Measurements from ENCODE around the gene METTL6. TPM values are rescaled to one million over a fixed set of nuclear protein-coding genes. Genes with fewer than 3 reads are reported as not detected.

METTL6 gene
- total RNA-seq, 2 donors from 2014 or later: 22.3 to 24.8 TPM

DNA sequence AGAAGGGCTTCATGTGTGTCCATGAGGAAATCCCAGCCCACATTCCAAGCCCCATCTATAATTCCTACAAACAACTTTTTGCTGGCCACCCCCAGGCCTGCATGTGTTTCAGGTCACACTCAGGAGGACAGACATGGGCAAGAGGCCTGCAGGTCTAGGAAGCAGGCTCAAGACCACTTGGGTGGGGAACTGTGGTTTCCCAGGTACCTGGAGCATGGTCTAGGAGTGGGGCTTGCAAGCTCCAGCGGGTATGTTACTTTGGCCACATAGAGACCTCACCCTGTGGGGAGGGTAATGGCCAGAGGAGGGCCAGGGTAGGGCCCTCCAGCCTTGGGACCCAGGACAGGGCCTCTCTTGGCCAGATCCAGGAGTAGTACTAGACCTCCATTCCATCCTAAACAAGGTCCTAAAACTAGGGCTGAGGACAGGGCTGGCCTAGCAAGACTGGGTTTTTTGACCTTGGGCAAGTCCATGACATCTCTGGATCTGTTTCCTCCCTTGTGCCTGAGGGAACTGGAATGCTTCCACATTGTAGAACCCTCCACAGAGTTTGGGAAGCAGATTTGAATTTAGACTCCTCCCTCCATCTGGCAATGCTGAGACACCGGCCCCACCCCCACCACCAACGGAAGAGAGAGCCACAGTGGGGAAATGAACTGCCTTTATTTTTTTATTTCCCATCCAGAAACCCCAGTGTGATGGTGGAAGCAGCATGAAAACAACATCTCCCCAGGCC, 22.3 kb upstream of the METTL6 start:
- Histone ChIP-seq H3K4me1 (ENCODE audit: control insufficient read depth, insufficient read depth, low read length) (no peaks in the 10 kb centered on the region), H3K27me3 (ENCODE audit: control insufficient read depth, insufficient read depth, low read length, poor library complexity, severe bottlenecking) (no peaks in the 10 kb centered on the region), H3K36me3 (ENCODE audit: control insufficient read depth, insufficient read depth, low read length) (no peaks in the 10 kb centered on the region), H3K9me3 (ENCODE audit: control insufficient read depth, low read length) (no peaks in the 10 kb centered on the region), H3K4me3 (ENCODE audit: low read length) (no peak overlapping the region), H3K27ac (ENCODE audit: low read depth, low read length) (no peak overlapping the region), H3K9ac (ENCODE audit: extremely low read depth, low read length, poor library complexity, severe bottlenecking) (no peak overlapping the region)
- H3K4me3 Mint-ChIP-seq: no peak overlapping the region
- no peaks in the 10 kb centered on the region for H3K27me3 Mint-ChIP-seq (ENCODE audit: insufficient read depth)
- no peaks in the 10 kb centered on the region for H3K4me1 Mint-ChIP-seq
- no peaks in the 10 kb centered on the region for H3K9me3 Mint-ChIP-seq
- WGBS, 2 experiments (ENCODE audit: insufficient coverage in 1 of 2, insufficient read length in 1 of 2): 84% methylated on average over 3 of the region's 3 CpGs; no CpG with 5 or more reads in 1 of the 2 experiments
- DNase-seq: no peak
- no peak overlapping the region for H3K27ac Mint-ChIP-seq
- H3K36me3 Mint-ChIP-seq (ENCODE audit: low read depth): peaks cover 9% of the 10 kb centered on the region
- TF ChIP-seq, protein P1, sequence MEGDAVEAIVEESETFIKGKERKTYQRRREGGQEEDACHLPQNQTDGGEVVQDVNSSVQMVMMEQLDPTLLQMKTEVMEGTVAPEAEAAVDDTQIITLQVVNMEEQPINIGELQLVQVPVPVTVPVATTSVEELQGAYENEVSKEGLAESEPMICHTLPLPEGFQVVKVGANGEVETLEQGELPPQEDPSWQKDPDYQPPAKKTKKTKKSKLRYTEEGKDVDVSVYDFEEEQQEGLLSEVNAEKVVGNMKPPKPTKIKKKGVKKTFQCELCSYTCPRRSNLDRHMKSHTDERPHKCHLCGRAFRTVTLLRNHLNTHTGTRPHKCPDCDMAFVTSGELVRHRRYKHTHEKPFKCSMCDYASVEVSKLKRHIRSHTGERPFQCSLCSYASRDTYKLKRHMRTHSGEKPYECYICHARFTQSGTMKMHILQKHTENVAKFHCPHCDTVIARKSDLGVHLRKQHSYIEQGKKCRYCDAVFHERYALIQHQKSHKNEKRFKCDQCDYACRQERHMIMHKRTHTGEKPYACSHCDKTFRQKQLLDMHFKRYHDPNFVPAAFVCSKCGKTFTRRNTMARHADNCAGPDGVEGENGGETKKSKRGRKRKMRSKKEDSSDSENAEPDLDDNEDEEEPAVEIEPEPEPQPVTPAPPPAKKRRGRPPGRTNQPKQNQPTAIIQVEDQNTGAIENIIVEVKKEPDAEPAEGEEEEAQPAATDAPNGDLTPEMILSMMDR (conservative IDR thresholded peaks at IDR 0.05): no peak

DNA sequence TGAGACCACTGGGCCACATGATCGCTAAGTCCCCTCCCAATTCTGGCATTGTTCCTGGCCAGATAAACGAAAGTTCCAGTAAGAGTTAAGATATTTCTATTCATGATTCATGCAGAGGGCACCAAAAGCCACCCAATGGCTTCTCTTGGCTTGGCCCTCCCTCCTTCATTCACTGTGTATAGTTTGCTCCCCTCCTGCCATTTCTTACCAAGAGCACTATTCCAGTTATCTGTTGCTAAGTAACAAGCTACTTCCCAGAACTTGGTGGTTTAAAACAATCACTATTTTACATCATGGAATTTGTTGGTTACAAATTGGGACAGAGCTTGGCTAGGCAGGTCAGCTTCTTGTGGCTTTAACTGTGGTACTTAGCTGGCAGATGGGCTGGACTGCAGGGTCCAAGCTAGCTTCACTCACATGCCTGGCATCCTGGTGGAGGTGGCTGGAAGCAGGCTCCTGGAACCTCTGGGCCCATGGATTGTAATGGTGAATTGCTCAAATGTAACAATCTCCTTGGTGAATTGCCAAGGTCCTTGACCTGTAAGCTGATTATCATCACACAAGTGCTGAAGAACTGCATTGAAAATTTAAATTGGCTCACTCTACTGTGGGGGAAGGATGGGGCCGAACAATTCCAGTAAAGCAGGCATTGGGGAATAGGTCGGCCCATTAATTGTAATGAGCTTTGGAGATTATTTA, 16.6 kb upstream of the METTL6 start:
- DNase-seq: no peak
- no peak overlapping the region for H3K4me3 ChIP-seq (ENCODE audit: low read length)
- no peaks in the 10 kb centered on the region for H3K4me1 ChIP-seq (ENCODE audit: control insufficient read depth, insufficient read depth, low read length)
- H3K27me3 ChIP-seq (ENCODE audit: control insufficient read depth, insufficient read depth, low read length, poor library complexity, severe bottlenecking): no peaks in the 10 kb centered on the region
- Mint-ChIP-seq H3K27me3 (ENCODE audit: insufficient read depth) (no peaks in the 10 kb centered on the region), H3K4me1 (no peaks in the 10 kb centered on the region), H3K4me3 (no peak overlapping the region), H3K27ac (no peak overlapping the region), H3K9me3 (no peaks in the 10 kb centered on the region), H3K36me3 (ENCODE audit: low read depth) (peaks cover 39% of the 10 kb centered on the region)
- no peak overlapping the region for H3K9ac ChIP-seq (ENCODE audit: extremely low read depth, low read length, poor library complexity, severe bottlenecking)
- peaks cover 45% of the 10 kb centered on the region for H3K36me3 ChIP-seq (ENCODE audit: control insufficient read depth, insufficient read depth, low read length)
- no peaks in the 10 kb centered on the region for H3K9me3 ChIP-seq (ENCODE audit: control insufficient read depth, low read length)
- TF ChIP-seq, protein P1 (conservative IDR thresholded peaks at IDR 0.05): no peak
- 92 to 98% methylated on average over 4 of the region's 4 CpGs for WGBS, 2 experiments (ENCODE audit: insufficient coverage in 1 of 2, insufficient read length in 1 of 2)
- no peak overlapping the region for H3K27ac ChIP-seq (ENCODE audit: low read depth, low read length)

DNA sequence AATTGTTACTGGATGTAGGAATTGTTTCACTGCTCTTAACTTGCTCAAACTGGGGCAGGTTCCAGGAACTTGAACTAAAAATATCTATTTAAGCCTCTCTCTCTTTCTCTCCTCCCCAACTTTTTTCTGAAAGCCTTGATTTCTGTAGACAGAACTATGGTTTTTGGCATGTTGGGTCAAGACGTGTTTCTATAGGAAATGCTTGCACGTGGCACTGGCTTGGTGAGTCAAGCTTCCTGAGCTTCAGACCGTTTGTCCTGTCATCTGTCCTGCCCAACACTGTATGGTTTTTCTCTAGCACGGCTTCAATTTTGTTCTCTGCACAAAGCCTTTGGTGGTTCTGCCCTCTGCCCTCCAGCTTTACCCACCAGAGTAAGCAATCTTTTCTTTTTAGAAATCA, 13.5 kb upstream of the METTL6 start:
- H3K27ac ChIP-seq (ENCODE audit: low read depth, low read length): no peak overlapping the region
- peaks cover 62% of the 10 kb centered on the region for H3K36me3 Mint-ChIP-seq (ENCODE audit: low read depth)
- no peak overlapping the region for H3K4me3 Mint-ChIP-seq
- TF ChIP-seq, protein P1 (conservative IDR thresholded peaks at IDR 0.05): no peak
- H3K9ac ChIP-seq (ENCODE audit: extremely low read depth, low read length, poor library complexity, severe bottlenecking): no peak overlapping the region
- H3K27me3 Mint-ChIP-seq (ENCODE audit: insufficient read depth): no peaks in the 10 kb centered on the region
- no peak overlapping the region for H3K27ac Mint-ChIP-seq
- no peaks in the 10 kb centered on the region for H3K9me3 ChIP-seq (ENCODE audit: control insufficient read depth, low read length)
- no peaks in the 10 kb centered on the region for H3K4me1 Mint-ChIP-seq
- H3K27me3 ChIP-seq (ENCODE audit: control insufficient read depth, insufficient read depth, low read length, poor library complexity, severe bottlenecking): no peaks in the 10 kb centered on the region
- 88 to 92% methylated on average over 4 of the region's 4 CpGs for WGBS, 2 experiments (ENCODE audit: insufficient coverage in 1 of 2, insufficient read length in 1 of 2)
- H3K4me1 ChIP-seq (ENCODE audit: control insufficient read depth, insufficient read depth, low read length): no peaks in the 10 kb centered on the region
- no peak for DNase-seq
- no peak overlapping the region for H3K4me3 ChIP-seq (ENCODE audit: low read length)
- peaks cover 71% of the 10 kb centered on the region for H3K36me3 ChIP-seq (ENCODE audit: control insufficient read depth, insufficient read depth, low read length)
- no peaks in the 10 kb centered on the region for H3K9me3 Mint-ChIP-seq

Measured in endodermal cell (in vitro differentiated cells).